ENCODE data around the gene FAM170B. TPM values are rescaled to one million over a fixed set of nuclear protein-coding genes. Genes with fewer than 3 reads are reported as not detected.

FAM170B gene
- polyA plus RNA-seq, 1 of the 3 experiments (the other 2 are of a cell fraction), result not detected

DNA sequence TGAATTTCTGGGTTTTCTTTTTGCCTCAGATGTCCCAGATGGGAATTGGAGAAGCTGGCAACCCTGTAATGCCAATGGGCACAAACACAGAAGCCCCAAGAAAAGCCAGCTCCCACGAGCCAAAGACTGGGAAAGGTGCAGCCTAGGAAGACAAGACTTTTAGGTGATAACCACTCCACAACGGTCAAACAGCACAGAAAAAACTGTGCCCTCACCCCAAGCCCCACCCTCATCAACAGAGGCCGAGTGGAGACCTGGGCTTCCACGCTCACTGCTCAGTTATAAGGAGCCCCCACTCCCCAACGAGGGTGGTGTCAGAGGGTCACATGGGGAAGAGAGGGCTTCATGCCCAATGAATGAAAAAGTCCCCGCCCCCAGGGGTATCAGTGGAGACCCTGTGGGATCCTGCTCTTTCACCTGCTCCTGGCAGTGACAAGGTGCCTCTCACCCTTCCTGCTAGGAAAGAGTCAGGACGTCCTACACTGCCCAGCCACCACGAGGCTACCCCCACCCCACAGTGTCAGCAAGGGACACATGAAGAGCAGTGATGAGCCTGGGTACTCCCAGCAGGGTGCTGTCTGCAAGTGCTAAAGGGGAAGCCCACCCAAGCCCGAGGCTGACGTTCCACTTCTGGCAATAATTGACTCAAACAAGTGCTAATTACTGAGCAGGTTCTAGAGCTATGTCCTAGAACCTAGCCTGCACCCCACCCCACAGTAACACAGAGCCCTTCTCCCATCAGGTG, 46.0 kb upstream of the FAM170B start:
- CTCF ChIA-PET, result interaction anchor here (1.2 to 1.4 kb wide), 2 partner anchors 15 to 18 kb away, joined by 3 read pairs; no protein-coding TSS in a partner anchor
- 36% methylated on average over 9 of the region's 10 CpGs for WGBS (ENCODE audit: low lambda C conversion rate)

GRCh38 chr10:49178489-49179471, 45.0 kb upstream of the FAM170B start:
- Histone ChIP-seq H3K4me1 (ENCODE audit: control insufficient read depth in 1 of 2, insufficient read depth in 2 of 2, low read depth in 1 of 2, low read length in 1 of 2) (peaks cover 0 to 2% of the 10 kb centered on the region in 2 experiments; a peak in 1 of 4 replicates), H3K9ac (no peak overlapping the region), H3K9me3 (no peaks in the 10 kb centered on the region), H3K4me3 (ENCODE audit: low read depth in 2 of 2, low read length in 1 of 2) (no peak overlapping the region), H3K4me2 (no peak overlapping the region), H3K27ac (ENCODE audit: low read depth in 2 of 2, low read length in 1 of 2) (no peak overlapping the region), H3K36me3 (replicated peaks in 1 of 2; ENCODE audit: control insufficient read depth in 1 of 2, insufficient read depth in 2 of 2, low read length in 1 of 2) (no peaks in the 10 kb centered on the region), H3K79me2 (ENCODE audit: insufficient read depth) (no peaks in the 10 kb centered on the region), H4K20me1 (ENCODE audit: insufficient read depth) (no peaks in the 10 kb centered on the region), H2AFZ (ENCODE audit: low read depth) (no peak overlapping the region), H3F3A (replicated peaks; ENCODE audit: insufficient read depth) (no peaks in the 10 kb centered on the region), H3K9me2 (no peaks in the 10 kb centered on the region), H3K27me3 (ENCODE audit: insufficient read depth) (no peaks in the 10 kb centered on the region)
- TF ChIP-seq GABPA (IDR thresholded peaks at IDR 0.05; ENCODE audit: low read depth) (no peak), FOXM1 (IDR thresholded peaks at IDR 0.05; ENCODE audit: low read depth) (no peak), CHD2 (IDR thresholded peaks at IDR 0.05; ENCODE audit: low read length, partially characterized antibody) (no peak), SIN3A (IDR thresholded peaks at IDR 0.05; ENCODE audit: borderline replicate concordance, low read depth, low read length) (no peak), TEAD4 (IDR thresholded peaks at IDR 0.05; ENCODE audit: borderline replicate concordance, insufficient read depth) (no peak), ELF1 (IDR thresholded peaks at IDR 0.05) (no peak), USF1 (IDR thresholded peaks at IDR 0.05; ENCODE audit: borderline replicate concordance, low read depth) (no peak), TCF12 (IDR thresholded peaks at IDR 0.05) (no peak), MAX (IDR thresholded peaks at IDR 0.05; ENCODE audit: low read depth) (no peak)
- TF ChIP-seq, protein P1, sequence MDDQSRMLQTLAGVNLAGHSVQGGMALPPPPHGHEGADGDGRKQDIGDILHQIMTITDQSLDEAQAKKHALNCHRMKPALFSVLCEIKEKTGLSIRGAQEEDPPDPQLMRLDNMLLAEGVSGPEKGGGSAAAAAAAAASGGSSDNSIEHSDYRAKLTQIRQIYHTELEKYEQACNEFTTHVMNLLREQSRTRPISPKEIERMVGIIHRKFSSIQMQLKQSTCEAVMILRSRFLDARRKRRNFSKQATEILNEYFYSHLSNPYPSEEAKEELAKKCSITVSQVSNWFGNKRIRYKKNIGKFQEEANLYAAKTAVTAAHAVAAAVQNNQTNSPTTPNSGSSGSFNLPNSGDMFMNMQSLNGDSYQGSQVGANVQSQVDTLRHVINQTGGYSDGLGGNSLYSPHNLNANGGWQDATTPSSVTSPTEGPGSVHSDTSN (IDR thresholded peaks at IDR 0.05), result no peak
- TF ChIP-seq, protein P2, sequence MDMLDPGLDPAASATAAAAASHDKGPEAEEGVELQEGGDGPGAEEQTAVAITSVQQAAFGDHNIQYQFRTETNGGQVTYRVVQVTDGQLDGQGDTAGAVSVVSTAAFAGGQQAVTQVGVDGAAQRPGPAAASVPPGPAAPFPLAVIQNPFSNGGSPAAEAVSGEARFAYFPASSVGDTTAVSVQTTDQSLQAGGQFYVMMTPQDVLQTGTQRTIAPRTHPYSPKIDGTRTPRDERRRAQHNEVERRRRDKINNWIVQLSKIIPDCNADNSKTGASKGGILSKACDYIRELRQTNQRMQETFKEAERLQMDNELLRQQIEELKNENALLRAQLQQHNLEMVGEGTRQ (IDR thresholded peaks at IDR 0.05; ENCODE audit: borderline replicate concordance, low read depth, low read length), result no peak
- DNase-seq, result no peak
- ChIA-PET POLR2A (no interaction called here), CTCF (interaction anchor here (0.8 to 1.4 kb wide), 3 partner anchors 16 to 108 kb away, joined by 3 read pairs; no protein-coding TSS in a partner anchor)
- 50% methylated on average over 5 of the region's 6 CpGs for WGBS (ENCODE audit: low lambda C conversion rate)

More for the DNA sequence above, 46.0 kb upstream of the FAM170B start:
- no peaks in the 10 kb centered on the region for H3F3A ChIP-seq (replicated peaks; ENCODE audit: insufficient read depth)
- H3K9ac ChIP-seq, result no peak overlapping the region
- H3K4me3 ChIP-seq (ENCODE audit: low read depth in 2 of 2, low read length in 1 of 2), result no peak overlapping the region
- no peak overlapping the region for H2AFZ ChIP-seq (ENCODE audit: low read depth)
- H3K36me3 ChIP-seq (replicated peaks in 1 of 2; ENCODE audit: control insufficient read depth in 1 of 2, insufficient read depth in 2 of 2, low read length in 1 of 2), result no peaks in the 10 kb centered on the region
- no peak overlapping the region for H3K27ac ChIP-seq (ENCODE audit: low read depth in 2 of 2, low read length in 1 of 2)
- H3K9me3 ChIP-seq, result no peaks in the 10 kb centered on the region
- H3K9me2 ChIP-seq, result 0 out of 2 replicates have a peak, but pooled peaks cover 2% of the 10 kb centered on the region
- no peak overlapping the region for H3K4me2 ChIP-seq
- peaks cover 0 to 2% of the 10 kb centered on the region in 2 experiments; a peak in 1 of 4 replicates for H3K4me1 ChIP-seq (ENCODE audit: control insufficient read depth in 1 of 2, insufficient read depth in 2 of 2, low read depth in 1 of 2, low read length in 1 of 2)
- H4K20me1 ChIP-seq (ENCODE audit: insufficient read depth), result no peaks in the 10 kb centered on the region
- no peaks in the 10 kb centered on the region for H3K27me3 ChIP-seq (ENCODE audit: insufficient read depth)
- TF ChIP-seq NRF1 (IDR thresholded peaks at IDR 0.05; ENCODE audit: low read depth, low read length) (no peak), RFX5 (IDR thresholded peaks at IDR 0.05; ENCODE audit: low read length) (no peak), TCF12 (IDR thresholded peaks at IDR 0.05) (no peak), CHD2 (IDR thresholded peaks at IDR 0.05; ENCODE audit: low read length, partially characterized antibody) (no peak)
- DNase-seq, result no peak
- POLR2A ChIA-PET, result no interaction called here
- H3K79me2 ChIP-seq (ENCODE audit: insufficient read depth), result no peaks in the 10 kb centered on the region

All from SK-N-SH (cell line).